GM18861 (cell line): ENCODE measurements around the gene MDM2.

Source experiments
- ATAC-seq: cut with Tn5 transposase; IDR thresholded peaks from one replicate; pipeline ENCODE4 v1.9.1; 2021; ENCODE audit not compliant: unreplicated experiment

Gene MDM2

DNA sequence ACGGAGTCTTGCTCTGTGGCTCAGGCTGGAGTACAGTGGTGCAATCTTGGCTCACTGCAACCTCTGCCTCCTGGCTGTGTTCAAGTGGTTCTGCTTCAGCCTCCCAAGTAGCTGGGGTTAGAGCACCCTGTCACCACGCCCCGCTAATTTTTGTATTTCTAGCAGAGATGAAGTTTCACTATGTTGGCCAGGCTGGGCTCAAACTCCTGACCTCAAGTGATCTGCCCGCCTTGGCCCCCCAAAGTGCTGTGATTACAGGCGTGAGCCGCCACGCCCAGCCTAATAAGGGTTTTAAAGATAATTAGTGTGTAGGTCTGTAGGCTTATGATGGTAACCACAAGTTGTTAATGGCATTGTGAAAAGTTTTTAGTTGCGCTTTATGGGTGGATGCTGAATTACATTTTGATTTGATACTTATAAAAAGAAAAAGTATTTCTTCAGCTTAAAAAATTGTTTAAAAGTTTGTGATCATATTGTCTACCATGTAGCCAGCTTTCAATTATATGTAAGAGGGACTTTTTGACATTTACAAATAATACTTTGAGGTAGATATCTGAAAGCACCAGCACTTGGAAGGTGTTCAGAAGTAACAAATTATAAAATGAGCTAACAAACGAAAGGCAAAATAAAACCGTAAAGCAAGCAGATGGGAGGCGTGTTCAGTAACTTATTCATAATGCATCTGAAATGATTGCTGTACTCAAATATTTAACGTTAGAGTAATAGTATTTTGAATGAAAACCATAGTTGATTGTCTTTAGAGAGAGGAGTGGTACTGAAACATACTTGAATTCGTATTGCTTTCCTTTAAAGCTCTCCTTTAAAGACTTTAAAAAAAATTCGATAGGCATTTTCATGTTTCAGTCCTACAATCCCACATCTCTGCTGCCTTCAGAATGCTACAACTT, 37.1 kb downstream of the MDM2 start:
- no peak for ATAC-seq

DNA sequence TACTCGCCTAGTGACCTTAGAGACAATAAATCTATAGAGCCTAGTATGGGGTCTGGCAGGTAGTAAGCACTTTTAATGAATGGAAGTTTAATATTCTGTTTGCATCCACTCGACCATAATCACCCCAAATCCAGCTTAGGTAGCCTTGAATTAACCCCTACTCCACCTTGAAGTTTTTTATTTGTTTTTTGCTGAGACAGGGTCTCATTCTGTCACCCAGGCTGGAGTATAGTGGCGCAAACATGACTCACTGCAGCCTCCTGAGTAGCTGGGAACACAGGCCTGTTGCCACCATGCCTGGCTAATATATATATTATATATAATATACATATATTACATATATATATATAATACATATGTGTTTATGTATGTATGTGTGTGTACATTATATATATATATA, 38.8 kb downstream of the MDM2 start:
- no peak for ATAC-seq

DNA sequence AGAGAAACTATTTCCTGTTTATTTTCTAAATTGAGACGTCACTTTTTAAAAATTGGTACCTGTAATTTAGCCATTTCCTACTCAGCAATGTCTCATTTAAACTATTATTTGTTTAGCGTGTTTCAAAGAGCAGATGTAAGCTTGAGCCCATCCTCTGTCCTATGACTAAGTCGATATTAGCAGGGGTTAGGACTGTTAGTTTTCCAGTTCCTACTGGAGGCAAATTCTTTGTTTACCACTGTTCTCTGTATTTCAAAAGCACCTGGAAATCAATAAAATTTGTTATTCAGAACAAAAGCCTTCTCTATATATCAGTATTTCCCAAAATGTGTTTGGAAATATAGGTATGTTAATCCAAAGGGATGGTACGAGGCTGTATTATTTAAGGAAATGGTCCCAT, 42.4 kb downstream of the MDM2 start:
- no peak for ATAC-seq

DNA sequence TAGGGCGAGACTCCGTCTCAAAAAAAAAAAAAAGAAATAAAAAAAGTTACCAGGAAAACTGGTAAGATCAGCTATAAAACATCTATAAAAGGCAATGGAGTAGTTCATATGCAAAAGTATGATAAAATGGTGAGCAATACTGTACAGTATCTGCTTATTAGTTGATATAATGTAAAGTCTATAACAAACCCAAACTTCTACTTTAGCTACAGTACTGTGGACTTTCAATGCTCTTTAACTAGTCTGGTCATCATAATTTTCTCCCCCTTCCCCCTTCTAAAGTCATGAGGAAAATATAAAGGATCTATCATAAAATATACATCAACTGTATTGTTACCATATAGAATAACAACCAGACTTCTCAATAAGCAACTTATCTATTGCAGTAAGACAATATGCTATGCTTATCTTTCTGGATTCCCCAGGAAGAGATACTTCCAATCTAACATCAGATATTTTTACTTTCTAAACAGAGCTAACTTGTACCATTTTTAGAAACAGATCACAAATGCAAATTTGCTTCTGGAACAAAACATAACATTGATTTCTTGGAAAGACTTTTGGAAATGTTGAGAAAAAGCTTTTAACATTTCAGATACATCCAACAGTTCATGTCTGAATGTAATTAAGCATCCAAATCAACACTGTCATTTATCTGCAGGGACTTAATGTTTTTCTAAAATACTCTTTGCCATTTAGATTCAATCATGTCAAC, 43.8 kb downstream of the MDM2 start:
- ATAC-seq: no peak

DNA sequence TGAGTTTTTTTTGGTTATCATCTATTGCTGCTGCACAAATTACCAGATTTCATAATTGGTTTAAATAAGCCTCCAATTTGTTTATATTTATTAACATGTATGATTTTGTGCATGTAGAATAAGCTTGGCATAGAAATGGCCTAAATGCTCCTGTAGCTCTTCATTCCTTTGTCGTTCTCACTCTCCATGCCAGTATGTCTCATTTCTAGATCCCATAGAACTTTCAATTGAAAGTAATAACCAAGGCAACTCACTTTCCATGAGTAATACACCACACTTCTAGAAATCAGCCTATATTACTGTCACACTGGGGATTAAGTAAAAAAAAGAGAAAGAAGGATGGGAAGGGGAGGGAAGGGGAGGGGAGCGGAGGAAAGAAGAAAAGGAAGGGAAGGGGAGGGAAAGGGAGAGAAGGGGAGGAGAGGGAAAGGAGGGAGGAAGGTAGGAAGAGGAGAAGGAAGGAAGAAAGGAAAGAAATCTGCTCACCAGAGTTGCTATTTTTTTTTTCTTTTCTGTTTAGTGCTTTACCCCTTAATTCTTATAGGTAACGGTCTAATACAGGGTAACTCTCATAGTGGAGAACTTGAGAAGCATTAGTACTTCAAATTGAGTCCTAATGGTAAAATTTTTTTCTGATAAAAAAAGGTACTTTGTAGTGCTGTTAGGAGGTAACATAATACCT, 45.6 kb downstream of the MDM2 start:
- ATAC-seq: no peak

DNA sequence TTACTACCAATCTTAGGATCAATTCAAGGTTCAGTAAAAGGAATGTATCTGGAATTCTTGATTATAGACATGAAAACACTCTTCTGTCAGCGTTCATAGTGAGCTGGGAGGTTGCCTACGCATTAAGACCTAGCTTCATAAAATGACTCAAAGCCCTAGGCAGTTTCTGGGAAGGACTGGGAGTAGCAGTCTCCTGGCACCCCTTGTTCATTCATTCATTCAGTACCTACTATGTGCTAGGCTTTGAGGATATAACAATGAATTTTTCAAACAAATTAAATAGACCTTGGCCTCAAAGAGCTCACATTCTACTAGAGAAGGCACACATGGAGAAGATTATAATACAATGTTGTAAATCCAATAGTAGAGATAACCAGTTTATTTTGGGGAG, 46.1 kb downstream of the MDM2 start:
- ATAC-seq: no peak

DNA sequence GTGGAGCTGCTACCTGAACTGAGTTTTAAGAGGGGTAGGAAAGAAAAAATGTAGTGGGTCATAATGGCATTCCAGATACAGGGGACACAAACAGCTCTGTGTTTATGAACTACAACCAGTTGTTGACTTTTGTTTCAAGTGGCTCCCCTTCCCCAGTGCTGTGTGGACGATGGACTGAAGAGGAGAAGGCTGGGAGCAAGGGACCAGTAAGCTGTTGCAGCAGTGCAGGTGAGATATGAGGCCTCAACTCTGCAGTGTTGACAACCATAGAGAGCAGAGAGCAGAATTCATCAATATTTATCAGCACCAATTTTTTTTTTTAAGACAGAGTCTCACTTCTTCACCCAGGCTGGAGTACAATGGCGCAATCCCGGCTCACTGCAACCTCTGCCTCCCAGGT, 46.6 kb downstream of the MDM2 start:
- ATAC-seq: no peak

DNA sequence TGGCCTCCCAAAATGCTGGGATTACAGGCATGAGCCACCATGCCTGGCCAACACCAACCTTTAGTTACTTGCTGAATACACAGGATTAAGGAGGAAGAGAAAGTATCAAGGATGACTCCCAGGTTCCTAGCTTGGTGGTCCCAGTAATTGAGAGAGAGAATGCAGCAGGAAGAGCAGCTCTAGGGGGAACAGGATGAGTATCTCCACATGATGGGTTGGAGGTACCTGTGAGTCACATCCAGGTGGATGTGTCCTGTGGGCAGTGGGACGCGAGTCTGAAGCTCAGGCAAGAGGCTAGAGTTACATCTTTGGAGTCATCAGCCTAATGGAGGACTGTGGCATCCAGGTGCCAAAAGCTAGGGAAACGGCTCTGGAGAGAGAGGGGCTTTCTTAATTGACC, 47.1 kb downstream of the MDM2 start:
- ATAC-seq: no peak

DNA sequence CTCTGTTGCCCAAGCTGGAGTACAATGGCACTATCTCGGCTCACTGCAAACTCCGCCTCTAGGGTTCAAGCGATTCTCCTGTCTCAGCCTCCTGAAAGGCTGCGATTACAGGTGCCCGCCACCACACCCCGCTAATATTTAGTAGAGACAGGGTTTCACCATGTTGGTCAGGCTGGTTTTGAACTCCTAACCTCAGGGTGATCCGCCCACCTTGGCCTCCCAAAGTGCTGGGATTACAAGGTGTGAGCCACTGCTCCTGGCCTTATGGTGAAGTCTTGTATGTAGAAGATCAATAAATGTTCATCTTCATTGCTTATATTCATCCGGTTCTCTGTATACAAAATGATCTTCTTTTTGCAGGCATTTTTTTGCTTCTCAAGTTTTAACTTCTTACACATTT, 47.8 kb downstream of the MDM2 start:
- no peak for ATAC-seq

DNA sequence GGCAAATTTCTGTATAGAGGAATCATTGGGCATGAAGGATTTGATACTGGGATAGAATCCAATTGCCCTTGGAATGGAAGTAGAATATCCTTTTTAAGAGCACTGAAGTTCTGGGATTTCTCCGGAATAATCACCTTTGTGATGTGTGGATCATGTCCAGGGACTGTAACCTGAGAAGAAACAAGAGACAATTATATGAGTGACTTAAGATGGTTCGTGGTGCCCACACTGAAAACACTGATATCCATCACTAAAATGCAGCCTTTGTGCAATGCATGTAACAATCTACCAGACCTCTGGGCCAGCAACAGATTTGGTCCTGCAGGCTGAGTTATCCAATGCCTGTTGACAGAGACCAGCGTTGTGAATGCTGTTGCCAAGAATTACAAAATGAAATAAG, 48.5 kb downstream of the MDM2 start:
- ATAC-seq: no peak

DNA sequence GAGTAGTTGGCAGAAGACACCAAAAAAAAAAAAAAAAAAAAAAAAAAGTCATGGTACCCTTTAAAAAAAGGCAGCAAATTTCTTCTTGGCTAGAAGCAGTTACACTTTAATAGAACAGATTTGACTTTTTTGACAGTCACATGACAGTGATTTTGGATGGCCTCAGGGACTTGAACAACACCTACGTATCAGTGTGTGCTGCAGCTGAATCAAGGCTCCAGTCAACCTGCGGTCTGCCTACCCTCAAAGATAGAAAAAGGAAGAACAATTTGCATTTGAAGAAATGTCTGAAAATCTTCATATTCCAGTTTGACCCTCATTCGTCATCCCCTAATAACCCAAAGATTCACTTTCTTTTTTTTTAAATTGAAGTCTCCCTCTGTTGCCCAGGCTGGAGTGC, 53.9 kb downstream of the MDM2 start:
- peak; percentile 54 for ATAC-seq

DNA sequence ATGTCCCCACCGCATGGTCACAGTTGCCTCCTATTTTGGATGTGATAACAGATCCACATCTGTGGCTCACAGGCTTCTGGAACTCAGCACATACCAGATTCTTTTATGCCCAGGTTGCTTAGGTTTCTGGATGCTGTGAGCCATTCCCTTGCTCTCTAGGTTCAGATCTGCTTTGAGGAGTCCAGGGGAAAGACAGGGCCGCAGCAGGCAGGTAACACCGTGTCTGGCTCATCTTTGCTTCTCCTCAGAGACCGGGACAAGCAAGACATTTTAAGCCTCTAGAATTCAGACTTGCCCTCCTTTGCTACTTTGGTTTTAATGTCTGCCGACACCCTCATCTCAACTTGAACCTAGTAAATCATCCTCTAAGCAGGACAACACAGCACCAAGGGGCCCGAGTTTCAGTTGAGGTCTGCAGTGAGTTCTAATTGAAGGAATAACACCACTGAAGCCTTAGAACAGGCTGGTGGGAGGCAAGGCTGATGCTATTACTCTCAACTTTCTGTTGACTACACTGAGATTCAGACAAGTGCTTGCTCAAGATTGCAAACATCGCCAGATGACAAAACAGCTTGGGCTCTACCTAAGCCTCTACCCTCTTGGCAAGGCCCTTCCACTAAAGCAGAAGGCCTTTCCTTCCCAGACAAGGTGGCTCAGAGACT, 55.3 kb downstream of the MDM2 start:
- no peak for ATAC-seq

DNA sequence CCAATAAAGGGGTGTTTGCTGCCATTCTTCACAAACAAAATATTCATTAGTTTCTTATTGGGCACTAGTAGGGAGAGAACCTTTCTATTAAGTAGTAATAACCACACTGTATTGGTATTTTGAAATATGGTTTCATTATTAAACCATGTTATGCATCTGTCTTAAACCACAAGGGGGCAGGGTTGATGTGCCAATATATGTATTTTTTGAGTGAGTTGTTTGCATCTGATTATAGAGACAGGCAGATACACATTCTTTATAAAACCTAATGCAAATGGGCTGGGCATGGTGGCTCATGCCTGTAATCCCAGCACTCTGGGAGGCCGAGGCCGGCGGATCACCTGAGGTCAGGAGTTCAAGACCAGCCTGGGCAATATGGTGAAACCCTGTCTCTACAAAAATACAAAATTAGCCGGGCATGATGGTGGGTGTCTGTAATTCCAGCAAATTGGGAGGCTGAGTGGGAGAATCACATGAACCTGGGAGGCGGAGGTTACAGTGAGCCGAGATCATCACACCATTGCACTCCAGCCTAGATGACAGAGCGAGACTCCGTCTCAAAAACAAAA, 56.0 kb downstream of the MDM2 start:
- ATAC-seq: peak; percentile 78

DNA sequence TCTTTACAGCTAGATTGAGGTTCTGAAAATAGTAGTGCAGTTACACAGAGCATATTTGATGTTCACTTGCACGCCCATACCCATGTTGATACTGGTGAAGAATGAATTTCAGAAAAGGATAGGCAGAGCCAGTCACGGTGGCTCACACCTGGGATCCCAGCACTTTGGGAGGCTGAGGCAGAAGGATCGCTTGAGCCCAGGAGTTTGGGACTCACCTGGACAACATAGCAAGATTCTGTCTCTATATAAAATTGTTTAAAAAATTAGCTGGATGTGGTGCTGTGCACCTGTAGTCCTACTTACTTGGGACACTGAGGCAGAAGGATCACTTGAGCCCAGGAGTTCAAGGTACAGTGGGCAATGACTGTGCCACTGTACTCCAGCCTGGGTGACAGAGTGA, 56.6 kb downstream of the MDM2 start:
- ATAC-seq: no peak

DNA sequence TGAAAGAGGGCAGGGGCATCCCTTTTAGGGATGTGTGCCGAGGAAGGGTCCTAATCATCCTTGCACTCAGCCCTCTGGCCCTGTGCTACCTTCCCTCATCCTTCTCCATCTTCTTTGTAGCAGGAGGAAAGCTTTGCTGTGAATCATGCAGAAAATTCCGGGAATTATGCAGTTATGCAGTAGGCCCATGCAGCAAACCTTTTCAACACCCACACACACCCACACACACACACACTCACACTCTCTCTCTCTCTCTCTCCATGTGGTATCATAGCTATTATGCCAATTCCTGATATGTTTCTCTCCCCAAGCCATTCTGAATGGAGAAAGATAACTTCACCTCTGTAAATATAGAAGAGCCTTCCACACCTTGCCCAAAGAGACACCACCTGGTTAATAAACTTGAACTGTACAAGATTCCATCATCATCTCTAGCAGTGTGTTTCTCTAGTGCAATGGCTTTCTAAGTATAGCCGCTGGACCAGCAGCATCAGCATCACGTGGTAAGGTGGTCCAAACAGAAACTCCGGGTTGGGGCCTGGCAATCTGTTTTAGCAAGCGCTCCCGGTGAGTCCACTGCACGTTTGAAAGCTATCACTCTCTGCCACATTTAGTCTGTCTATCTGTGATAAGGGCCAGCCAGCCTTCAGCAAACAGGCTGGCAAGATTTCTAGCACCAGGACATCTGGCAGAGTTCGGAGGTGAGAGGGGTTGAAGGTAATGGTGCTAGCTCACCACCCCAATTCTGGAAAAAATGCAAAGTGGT, 57.6 kb downstream of the MDM2 start:
- no peak for ATAC-seq

DNA sequence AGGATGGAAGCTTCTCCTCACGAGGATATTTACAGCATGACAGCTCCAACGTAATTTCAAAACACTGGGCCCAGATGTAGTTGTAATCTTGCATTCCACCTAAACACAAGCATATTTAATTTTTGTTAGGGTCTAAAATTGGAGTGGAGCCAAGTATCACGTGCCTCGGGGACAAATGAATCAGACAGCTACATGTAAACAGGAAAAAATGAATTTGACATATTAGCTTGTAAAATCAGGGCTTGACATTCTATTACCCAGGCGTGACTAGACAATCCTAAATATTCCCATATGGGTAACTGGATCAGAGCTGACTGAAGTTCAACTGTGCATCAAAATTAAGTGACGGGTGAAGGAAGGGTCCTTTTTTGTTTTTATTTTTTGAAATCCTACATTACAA, 59.0 kb downstream of the MDM2 start:
- no peak for ATAC-seq

DNA sequence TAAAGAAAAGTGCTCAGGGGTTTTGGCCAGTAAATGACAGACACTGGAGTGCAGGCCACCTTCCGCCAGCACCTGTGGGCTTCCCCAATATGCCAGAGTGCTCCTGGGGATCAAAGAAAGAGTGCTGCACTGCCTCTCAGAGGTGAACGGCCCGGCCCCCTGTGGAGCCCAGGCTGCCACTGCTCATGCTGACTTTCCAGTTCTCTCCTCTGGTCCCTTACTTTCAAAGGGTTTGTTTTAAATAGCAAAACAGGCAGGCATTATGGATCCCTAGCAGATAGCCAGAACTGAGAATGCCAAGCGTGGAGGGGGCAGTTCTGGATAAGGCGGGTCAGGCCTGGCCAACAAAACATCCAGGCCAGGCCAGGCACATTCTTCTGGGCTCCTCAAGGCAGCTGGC, 59.6 kb downstream of the MDM2 start:
- no peak for ATAC-seq

DNA sequence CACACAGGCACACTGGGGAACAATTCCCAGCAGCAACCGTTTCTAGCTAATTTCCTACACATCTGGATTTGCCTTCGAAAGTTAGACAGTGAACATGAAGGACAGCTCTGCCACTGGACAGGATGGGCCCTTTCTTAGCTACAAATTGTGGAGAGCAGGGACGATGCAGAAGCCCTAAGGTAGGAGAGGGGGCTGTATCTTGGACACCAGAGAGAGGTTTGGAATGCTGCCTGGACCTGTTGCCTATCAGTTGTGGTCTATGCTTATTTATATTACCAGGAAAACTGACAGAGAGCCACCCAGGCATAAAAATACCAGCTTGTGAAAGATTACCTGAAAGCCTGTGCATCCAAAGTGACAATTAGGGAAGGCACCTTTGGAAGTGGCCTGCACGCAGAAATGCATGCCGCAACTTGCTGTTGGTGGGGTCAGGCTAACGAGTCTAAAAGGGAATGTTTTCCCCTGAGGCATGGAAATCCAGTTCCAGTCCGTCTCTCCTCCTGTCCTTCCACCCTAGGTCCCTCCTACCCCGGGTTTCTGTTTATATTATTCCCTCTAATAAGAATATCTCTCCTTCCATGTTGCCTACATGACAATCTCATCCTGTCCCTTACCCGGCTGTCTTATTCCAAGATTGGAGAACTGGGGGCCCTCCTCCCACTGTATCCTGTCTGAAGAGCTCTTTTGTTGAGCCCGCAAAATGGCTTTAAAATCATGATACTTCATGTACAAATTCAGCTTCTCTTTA, 60.2 kb downstream of the MDM2 start:
- ATAC-seq: no peak

DNA sequence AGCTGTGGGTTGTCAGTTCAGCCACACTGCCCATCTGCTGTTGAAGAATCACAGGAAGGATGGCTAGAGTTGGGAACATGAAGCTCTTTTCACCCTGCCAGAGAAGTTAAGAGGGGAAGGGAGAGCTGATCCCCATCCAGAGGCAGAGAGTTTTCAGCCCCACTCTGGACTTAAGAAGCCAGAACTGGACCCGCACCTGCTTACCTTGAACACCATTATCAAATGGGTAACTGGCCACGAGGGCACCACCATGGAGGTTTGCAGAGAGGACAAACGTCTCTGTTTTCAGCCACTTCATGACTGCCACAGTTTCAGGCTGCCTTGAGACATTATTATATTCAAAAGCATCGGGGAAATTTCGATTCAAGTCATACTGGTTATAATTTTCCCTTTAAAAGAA, 62.0 kb downstream of the MDM2 start:
- no peak for ATAC-seq

DNA sequence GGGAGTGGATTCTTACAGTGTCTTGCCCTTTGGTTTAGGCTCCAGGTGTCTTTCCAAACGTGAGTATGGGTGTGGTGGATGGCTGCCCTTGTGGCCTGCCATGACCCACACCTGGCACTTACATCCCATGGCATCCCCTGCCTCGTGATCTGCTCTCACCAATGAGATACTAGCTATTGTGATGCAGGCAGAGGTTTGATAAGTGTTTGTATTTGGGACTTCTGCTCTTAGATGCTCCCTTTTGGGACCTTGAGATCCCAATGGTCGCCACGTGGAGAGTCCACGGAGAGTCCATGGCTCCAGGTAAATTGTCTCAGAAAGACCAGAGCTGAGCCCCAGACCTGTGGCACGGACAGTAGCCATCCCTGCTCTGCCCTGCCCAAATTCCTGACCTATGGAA, 62.5 kb downstream of the MDM2 start:
- ATAC-seq: no peak
